RWPE2 (cell line): ENCODE data around the gene NMS.

ENCODE experiments used
- ATAC-seq: fragments of 200-7000 bp; cut with Tn5 transposase; 3 replicates; pipeline ENCODE4 v1.9.1; 2021; ENCODE audit warnings: low read depth
- DNase-seq: peaks from one replicate; pipeline ENCODE4 v3.0.0-alpha.2; 2020; ENCODE audit warnings: low spot score
- H3K27ac ChIP-seq: fragments of 450-650 bp; 2 replicates; pipeline ENCODE4 v1.5.1; 2017; ENCODE audit warnings: mild to moderate bottlenecking; ENCODE audit not compliant: poor library complexity, severe bottlenecking
- H3K27me3 ChIP-seq: fragments of 250-450 bp; sonication (Bioruptor Pico); 2 replicates; pipeline ENCODE4 v1.5.1; 2021; ENCODE audit warnings: mild to moderate bottlenecking, moderate library complexity; ENCODE audit not compliant: insufficient read depth, poor library complexity, severe bottlenecking
- H3K36me3 ChIP-seq: fragments of 250-450 bp; sonication (Bioruptor Pico); 2 replicates; pipeline ENCODE4 v1.5.1; 2020; ENCODE audit warnings: low read depth, mild to moderate bottlenecking, moderate library complexity
- H3K4me1 ChIP-seq: fragments of 250-450 bp; sonication (Bioruptor Pico); 2 replicates; pipeline ENCODE4 v1.5.1; 2021; ENCODE audit warnings: mild to moderate bottlenecking, moderate library complexity; ENCODE audit not compliant: insufficient read depth, poor library complexity, severe bottlenecking
- H3K4me3 ChIP-seq: fragments of 250-450 bp; sonication (Bioruptor Pico); 2 replicates; pipeline ENCODE4 v1.5.1; 2021; ENCODE audit warnings: mild to moderate bottlenecking, moderate library complexity; ENCODE audit not compliant: severe bottlenecking
- H3K9me3 ChIP-seq: fragments of 250-450 bp; sonication (Bioruptor Pico); 2 replicates; pipeline ENCODE4 v1.5.1; 2021; ENCODE audit warnings: mild to moderate bottlenecking, moderate library complexity; ENCODE audit not compliant: severe bottlenecking
- CTCF ChIP-seq: fragments of 450-650 bp; IDR thresholded peaks from one replicate; pipeline ENCODE4 v1.5.1; 2017; ENCODE audit warnings: mild to moderate bottlenecking, moderate library complexity; ENCODE audit not compliant: poor library complexity, severe bottlenecking

NMS gene

GRCh38 chr2:100470182-100470581 is at the start of gene NMS:
TSS of gene NMS (plus strand) at chr2:100470482. CDS start at chr2:100470489, 7 bp downstream.
- Histone ChIP-seq H3K27ac (no peak within 1 kb of the TSS), H3K4me3 (no peak within 1 kb of the TSS), H3K4me1 (no peaks in the 10 kb centered on the region), H3K9me3 (no peaks in the 10 kb centered on the region), H3K36me3 (no peaks in the 10 kb centered on the region), H3K27me3 (peaks cover 10% of the 10 kb centered on the region)
- ATAC-seq (no peak), DNase-seq (no peak)
- TF ChIP-seq CTCF, result no peak

GRCh38 chr2:100422320-100423055 is 47.8 kb upstream of the NMS start:
- peak; percentile 48 for TF ChIP-seq CTCF
- no peaks in the 10 kb centered on the region for H3K4me1 ChIP-seq
- DNase-seq (no peak), ATAC-seq (peak; percentile 87)
- H3K27me3 ChIP-seq, result no peaks in the 10 kb centered on the region
- no peak overlapping the region for H3K4me3 ChIP-seq
- no peak overlapping the region for H3K27ac ChIP-seq
- H3K36me3 ChIP-seq, result no peaks in the 10 kb centered on the region
- no peaks in the 10 kb centered on the region for H3K9me3 ChIP-seq

- Histone ChIP-seq H3K9me3 (no peaks in the 10 kb centered on the region), H3K4me3 (no peak overlapping the region), H3K27ac (no peak overlapping the region), H3K36me3 (no peaks in the 10 kb centered on the region), H3K4me1 (no peaks in the 10 kb centered on the region), H3K27me3 (no peaks in the 10 kb centered on the region)
- no peak for TF ChIP-seq CTCF
- ATAC-seq (no peak), DNase-seq (no peak)
Observed at GRCh38 chr2:100423631-100424030, 46.7 kb upstream of the NMS start.

- H3K27me3 ChIP-seq, result no peaks in the 10 kb centered on the region
- TF ChIP-seq CTCF, result no peak
- no peak overlapping the region for H3K4me3 ChIP-seq
Observed at GRCh38 chr2:100424277-100424875, 45.9 kb upstream of the NMS start.

GRCh38 chr2:100425107-100425506 is 45.2 kb upstream of the NMS start:
- Histone ChIP-seq H3K9me3 (no peaks in the 10 kb centered on the region), H3K4me1 (no peaks in the 10 kb centered on the region), H3K27me3 (no peaks in the 10 kb centered on the region), H3K4me3 (no peak overlapping the region), H3K27ac (no peak overlapping the region), H3K36me3 (no peaks in the 10 kb centered on the region)
- DNase-seq (no peak), ATAC-seq (no peak)
- no peak for TF ChIP-seq CTCF

More at GRCh38 chr2:100424277-100424875, 45.9 kb upstream of the NMS start:
- Histone ChIP-seq H3K36me3 (no peaks in the 10 kb centered on the region), H3K4me1 (no peaks in the 10 kb centered on the region), H3K27ac (no peak overlapping the region), H3K9me3 (no peaks in the 10 kb centered on the region)
- ATAC-seq (no peak), DNase-seq (no peak)
